ENCODE results near the gene MAP3K19.

The MAP3K19 gene

GRCh38 chr2:134936691-134937090, 110.6 kb downstream of the MAP3K19 start:
- Histone ChIP-seq H3K4me3 (ENCODE audit: low read depth, low read length) (no peak overlapping the region), H3K36me3 (ENCODE audit: control insufficient read depth in 2 of 2, insufficient read depth in 1 of 2, low read length in 2 of 2) (peaks cover 35 to 53% of the 10 kb centered on the region in 2 experiments), H3K27ac (ENCODE audit: extremely low read depth, low read depth, low read length) (no peak overlapping the region), H3K9me3 (ENCODE audit: control insufficient read depth, insufficient read depth, low read depth, low read length) (no peaks in the 10 kb centered on the region), H3K4me1 (ENCODE audit: control insufficient read depth, insufficient read depth, low read length) (peaks cover 3% of the 10 kb centered on the region)
- POLR2A ChIA-PET = no interaction called here
- CTCF ChIA-PET = no interaction called here
- TF ChIP-seq ZNF621 (tag by site-specific recombination; IDR thresholded peaks at IDR 0.05) (no peak), PRDM6 (tag by site-specific recombination; IDR thresholded peaks at IDR 0.05) (0 out of 2 replicates have a peak, but pooled peaks have one; percentile 12), ZNF341 (tag by site-specific recombination; IDR thresholded peaks at IDR 0.05; ENCODE audit: low read depth) (no peak)

GRCh38 chr2:134934641-134935040, 112.6 kb downstream of the MAP3K19 start:
- TF ChIP-seq ZBTB7A (tag by site-specific recombination; IDR thresholded peaks at IDR 0.05; ENCODE audit: low read depth) (no peak), ZNF366 (tag by site-specific recombination; conservative IDR thresholded peaks at IDR 0.05) (no peak)
- CTCF ChIA-PET = no interaction called here
- no peaks in the 10 kb centered on the region for H3K9me3 ChIP-seq (ENCODE audit: control insufficient read depth, insufficient read depth, low read depth, low read length)
- POLR2A ChIA-PET = no interaction called here
- H3K4me1 ChIP-seq (ENCODE audit: control insufficient read depth, insufficient read depth, low read length) = peaks cover 3% of the 10 kb centered on the region
- no peak overlapping the region for H3K4me3 ChIP-seq (ENCODE audit: low read depth, low read length)
- H3K36me3 ChIP-seq (ENCODE audit: control insufficient read depth in 2 of 2, insufficient read depth in 1 of 2, low read length in 2 of 2) = peaks cover 22 to 37% of the 10 kb centered on the region in 2 experiments
- H3K27ac ChIP-seq (ENCODE audit: extremely low read depth, low read depth, low read length) = no peak overlapping the region

DNA sequence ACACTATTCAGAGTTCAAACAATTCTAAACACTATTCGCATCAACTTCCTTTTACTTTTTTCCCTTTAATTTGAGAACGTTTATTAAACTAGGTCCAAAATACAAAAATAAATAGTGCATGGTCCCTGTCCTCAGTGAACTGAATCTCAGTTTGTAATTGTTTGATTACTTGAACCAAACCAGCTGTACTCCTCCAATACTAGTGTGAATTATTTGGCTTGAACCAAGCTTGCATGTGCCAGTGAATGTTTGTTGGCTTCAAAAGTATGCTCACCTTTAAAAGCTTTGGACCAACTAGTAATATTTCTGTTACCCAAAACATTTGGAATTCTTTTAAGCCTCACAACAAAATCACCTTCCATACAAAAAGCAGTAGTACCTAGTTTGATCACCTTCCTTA, 113.1 kb downstream of the MAP3K19 start:
- no peak overlapping the region for H3K27ac ChIP-seq (ENCODE audit: extremely low read depth, low read depth, low read length)
- ChIA-PET CTCF (no interaction called here), POLR2A (no interaction called here)
- TF ChIP-seq ZBTB10 (tag by site-specific recombination; IDR thresholded peaks at IDR 0.05) (no peak), PRDM6 (tag by site-specific recombination; IDR thresholded peaks at IDR 0.05) (no peak)
- H3K4me3 ChIP-seq (ENCODE audit: low read depth, low read length) = no peak overlapping the region
- peaks cover 3% of the 10 kb centered on the region for H3K4me1 ChIP-seq (ENCODE audit: control insufficient read depth, insufficient read depth, low read length)
- peaks cover 20 to 33% of the 10 kb centered on the region in 2 experiments for H3K36me3 ChIP-seq (ENCODE audit: control insufficient read depth in 2 of 2, insufficient read depth in 1 of 2, low read length in 2 of 2)
- H3K9me3 ChIP-seq (ENCODE audit: control insufficient read depth, insufficient read depth, low read depth, low read length) = no peaks in the 10 kb centered on the region

DNA sequence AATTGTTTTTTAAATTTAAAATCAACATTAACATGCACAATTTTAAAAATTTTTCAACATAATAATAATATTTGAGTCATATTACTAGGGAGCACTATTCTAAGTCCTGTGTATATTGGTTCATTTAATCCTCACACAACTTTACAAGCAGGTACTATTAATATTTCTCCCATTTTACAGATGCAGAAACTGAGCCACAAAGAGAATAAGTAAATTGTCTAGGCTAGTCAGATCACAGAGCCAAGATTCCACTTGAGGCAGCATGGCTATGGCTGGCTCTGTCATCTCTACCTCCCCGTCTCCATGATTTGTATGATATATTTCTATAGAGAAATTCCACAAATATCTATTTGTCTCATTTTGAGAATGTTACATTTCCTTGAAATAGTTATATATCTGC, 113.5 kb downstream of the MAP3K19 start:
- peaks cover 16 to 29% of the 10 kb centered on the region in 2 experiments for H3K36me3 ChIP-seq (ENCODE audit: control insufficient read depth in 2 of 2, insufficient read depth in 1 of 2, low read length in 2 of 2)
- H3K4me3 ChIP-seq (ENCODE audit: low read depth, low read length) = no peak overlapping the region
- TF ChIP-seq ZSCAN30 (tag by site-specific recombination; IDR thresholded peaks at IDR 0.05) = no peak
- no peak for TF ChIP-seq ZNF76 (tag by site-specific recombination; IDR thresholded peaks at IDR 0.05; ENCODE audit: borderline replicate concordance, low read depth)
- TF ChIP-seq KLF10 (tag by site-specific recombination; IDR thresholded peaks at IDR 0.05) = no peak
- no peak for TF ChIP-seq ZNF221 (tag by site-specific recombination; IDR thresholded peaks at IDR 0.05; ENCODE audit: borderline replicate concordance)
- TF ChIP-seq ZNF677 (tag by site-specific recombination; IDR thresholded peaks at IDR 0.05) = no peak
- no peak for TF ChIP-seq ZNF248 (tag by site-specific recombination; IDR thresholded peaks at IDR 0.05)
- no peak for TF ChIP-seq TCF7L2 (IDR thresholded peaks at IDR 0.05; ENCODE audit: borderline replicate concordance, low read depth, low read length)
- TF ChIP-seq ZNF157 (tag by site-specific recombination; IDR thresholded peaks at IDR 0.05) = no peak
- no peak for TF ChIP-seq ZNF184 (tag by site-specific recombination; IDR thresholded peaks at IDR 0.05)
- H3K4me1 ChIP-seq (ENCODE audit: control insufficient read depth, insufficient read depth, low read length) = peaks cover 3% of the 10 kb centered on the region
- ChIA-PET POLR2A (no interaction called here), CTCF (no interaction called here)
- H3K9me3 ChIP-seq (ENCODE audit: control insufficient read depth, insufficient read depth, low read depth, low read length) = no peaks in the 10 kb centered on the region
- H3K27ac ChIP-seq (ENCODE audit: extremely low read depth, low read depth, low read length) = no peak overlapping the region

All from HEK293 (cell line).